ENCODE results near the gene SLAMF9. TPM values are rescaled to one million over a fixed set of nuclear protein-coding genes. Genes with fewer than 3 reads are reported as not detected.

The SLAMF9 gene
- total RNA-seq, 4 donors from 2014 or later = 0.66 to 16.5 (median 3.6) TPM; not detected in 1

DNA sequence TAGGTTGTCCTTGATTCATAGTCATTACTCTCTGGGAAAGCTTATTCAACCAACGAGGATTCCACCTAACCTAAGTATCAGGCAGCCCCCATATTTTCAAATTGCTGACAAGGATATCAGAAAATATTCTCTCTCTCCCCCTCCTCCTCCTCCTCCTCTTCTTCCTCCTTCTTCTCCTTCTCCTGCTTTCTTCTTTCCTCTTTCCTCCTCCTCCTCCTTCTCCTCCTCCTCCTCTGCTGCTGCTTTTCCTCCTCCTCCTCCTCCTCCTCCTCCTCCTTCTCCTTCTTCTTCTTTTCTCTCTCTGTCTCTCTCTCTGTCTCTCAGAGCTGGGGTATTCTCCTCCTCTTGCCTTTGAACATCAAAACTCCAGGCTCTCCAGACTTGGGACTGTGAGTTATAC, 6.1 kb downstream of the SLAMF9 start:
- TF ChIP-seq, protein P1, sequence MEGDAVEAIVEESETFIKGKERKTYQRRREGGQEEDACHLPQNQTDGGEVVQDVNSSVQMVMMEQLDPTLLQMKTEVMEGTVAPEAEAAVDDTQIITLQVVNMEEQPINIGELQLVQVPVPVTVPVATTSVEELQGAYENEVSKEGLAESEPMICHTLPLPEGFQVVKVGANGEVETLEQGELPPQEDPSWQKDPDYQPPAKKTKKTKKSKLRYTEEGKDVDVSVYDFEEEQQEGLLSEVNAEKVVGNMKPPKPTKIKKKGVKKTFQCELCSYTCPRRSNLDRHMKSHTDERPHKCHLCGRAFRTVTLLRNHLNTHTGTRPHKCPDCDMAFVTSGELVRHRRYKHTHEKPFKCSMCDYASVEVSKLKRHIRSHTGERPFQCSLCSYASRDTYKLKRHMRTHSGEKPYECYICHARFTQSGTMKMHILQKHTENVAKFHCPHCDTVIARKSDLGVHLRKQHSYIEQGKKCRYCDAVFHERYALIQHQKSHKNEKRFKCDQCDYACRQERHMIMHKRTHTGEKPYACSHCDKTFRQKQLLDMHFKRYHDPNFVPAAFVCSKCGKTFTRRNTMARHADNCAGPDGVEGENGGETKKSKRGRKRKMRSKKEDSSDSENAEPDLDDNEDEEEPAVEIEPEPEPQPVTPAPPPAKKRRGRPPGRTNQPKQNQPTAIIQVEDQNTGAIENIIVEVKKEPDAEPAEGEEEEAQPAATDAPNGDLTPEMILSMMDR (IDR thresholded peaks at IDR 0.05; ENCODE audit: low read depth) = no peak

DNA sequence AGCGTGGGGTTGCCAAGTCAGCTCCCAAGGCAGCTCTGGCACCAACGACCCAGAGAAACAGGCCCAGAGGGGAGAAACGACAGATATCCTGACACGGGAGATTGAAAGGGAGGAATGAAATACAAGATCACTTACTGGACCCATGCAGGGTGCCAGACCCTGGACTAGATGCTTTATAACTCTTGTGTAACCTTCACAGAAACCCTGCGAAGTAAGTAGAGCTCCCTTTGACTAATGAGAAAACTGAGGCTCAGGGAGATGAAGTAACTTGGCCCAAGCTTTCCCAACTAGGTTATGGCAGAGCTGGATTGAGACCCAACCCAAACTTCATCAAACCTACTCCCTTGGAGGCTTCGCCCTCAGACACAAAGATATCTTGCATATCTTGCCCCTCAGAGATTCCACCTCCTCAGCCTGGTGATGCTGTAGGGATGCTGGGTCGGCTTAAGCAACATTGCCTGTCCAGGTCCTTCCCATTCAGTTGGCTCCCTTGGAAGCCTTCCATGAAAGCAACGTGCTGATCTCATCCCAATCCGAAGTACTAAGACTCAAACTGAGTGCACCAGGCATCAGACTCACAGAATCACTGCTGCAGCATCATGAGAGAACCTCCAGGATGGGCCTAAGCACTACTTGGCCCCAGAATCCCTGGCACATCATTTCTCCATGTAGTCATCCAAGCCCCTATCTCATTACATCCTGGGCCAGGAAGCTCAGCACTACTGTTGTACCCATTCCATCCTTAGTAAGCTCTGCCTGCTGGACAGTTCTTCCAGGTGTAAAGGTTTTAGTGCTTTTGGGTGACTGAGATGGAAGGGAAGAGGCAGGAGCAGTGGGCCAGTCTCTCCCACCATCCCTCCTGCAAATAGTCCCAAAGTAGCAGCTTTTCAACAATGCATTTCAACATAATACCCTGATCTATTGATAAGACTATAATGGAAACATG, 7.5 kb downstream of the SLAMF9 start:
- TF ChIP-seq, protein P1 (IDR thresholded peaks at IDR 0.05; ENCODE audit: low read depth) = no peak

DNA sequence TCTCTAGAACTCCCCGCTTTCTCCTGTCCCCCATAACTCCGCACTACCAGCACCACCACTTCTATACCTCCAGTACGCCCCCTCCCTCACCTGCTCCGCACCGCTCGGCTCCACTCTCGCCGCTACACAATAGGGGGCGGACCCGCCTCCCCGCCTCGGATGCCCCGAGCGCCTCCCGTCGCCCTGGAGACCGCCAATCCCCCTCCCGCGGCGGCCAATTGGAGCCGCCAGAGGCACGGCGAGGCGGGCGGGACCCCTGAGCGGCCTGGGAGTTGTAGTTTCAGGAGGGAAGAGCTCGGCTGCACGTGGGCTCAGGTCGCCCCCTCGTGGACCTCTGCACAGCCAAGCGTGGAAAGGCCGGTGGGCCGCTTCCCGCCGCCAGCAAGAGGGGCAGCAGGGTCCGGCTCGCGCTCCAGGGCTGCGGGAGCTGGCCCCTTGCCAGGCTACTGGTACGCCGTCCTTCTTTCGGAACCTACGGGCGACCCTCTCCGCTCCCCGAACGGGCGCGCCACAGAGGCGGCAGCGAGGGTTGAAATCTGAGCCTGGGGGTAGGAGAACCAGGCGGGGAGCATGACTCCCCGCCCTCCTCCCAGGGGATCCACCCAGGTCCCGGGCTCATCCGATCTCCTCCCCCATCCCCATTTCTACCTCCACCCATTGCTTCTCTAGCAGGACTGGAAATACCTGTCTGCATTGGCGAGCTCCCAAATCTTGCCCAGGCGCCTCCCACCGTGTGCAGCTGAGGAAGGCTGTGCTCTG, 8.4 kb downstream of the SLAMF9 start, which contains the start of gene IGSF9:
IGSF9 (minus strand) TSS at position 131 of the 759 bp plus-strand sequence. CDS start 2,159 bp downstream, outside the sequence.
- TF ChIP-seq, protein P1 (IDR thresholded peaks at IDR 0.05; ENCODE audit: low read depth) = no peak

DNA sequence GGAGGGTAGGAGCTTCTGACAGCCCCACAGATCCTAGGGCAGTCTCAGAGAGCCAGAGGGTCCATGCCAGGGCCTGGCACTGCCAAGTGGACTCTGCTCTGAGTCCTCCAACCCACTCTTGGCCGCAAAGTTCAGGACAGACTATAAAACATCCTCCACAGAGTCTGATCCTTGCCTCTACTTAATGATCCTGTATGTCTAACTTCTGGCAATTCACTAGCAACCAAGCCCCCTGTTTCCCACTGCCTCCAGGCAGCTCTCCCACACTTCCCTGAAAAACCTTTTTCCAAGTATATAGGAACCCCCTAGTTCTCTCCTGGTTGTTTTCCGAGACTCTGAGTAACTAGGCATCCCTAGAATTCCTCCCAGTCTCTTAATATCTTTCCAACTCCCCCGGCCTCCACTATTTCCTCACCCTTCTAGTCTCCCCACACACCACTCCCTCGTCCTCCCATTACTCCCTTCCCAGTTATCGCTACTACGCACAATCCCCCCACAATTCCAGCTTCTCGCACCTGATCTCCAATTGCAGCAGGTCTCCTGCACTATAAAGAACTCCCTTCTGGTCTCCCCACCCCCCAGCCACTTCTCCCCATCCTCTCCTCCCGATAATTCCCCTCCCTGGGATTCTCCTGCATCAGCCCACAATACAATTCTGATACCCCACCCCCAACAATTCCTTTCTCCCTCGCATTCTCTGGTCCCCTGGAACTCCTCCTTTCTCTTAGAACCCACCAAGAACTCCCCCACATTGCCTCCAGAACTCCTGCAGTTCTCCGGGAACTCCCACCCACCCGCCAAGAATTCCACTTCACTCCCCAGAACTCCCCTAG, 9.2 kb downstream of the SLAMF9 start:
- TF ChIP-seq, protein P1 (IDR thresholded peaks at IDR 0.05; ENCODE audit: low read depth) = no peak

DNA sequence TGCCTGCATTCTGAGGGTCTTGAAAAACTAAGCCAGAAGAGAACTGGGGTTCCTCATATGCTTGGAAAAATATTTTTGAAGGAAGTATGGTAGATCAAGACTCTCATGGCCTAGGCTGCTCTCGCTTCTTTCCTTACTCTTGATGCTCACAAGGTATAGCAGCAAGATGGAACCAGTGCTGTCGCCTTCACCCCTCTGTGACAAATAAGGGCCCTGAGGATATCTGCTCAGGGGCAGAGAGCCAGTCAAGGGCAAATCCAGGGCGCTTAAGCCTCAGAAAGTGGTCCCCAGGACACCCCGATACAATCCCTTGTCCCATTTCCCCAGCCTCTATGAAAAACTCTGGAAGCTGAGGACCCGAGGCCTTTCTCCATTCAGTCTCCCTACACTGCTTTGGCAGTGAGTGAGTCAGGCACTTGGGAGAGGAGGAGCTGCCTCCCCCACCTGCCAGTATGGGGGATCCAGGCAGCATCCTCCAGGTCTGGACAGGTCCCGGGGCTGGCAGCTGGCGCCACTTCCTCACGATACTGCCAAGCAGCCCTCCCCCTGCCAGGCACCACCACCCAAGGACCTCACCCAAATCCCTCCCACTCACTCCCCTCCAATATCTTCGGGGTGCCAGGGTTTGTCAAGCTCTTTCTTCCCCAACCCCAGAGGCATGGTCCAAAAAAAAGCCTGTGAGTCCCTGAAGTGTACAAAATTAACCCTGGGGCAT, 10.0 kb downstream of the SLAMF9 start:
- TF ChIP-seq, protein P1 (IDR thresholded peaks at IDR 0.05; ENCODE audit: low read depth) = no peak

DNA sequence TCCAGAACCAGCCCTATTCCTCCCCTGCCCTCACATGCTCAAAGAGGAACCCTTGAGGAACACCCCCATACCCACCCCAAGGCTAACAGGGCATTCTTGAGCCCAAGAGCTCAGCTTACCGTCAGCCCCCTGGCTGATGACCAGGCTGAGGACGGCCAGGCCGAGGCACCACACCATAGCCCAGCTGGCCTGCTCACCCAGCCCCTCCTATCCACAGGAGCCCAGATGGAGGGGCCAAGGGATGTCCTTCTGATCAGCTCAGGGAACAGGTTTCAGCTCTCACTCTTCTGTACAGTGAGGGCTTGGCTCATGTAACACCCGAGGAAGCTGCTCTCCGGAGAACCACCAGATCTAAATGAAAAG, 10.8 kb downstream of the SLAMF9 start:
- TF ChIP-seq, protein P1 (IDR thresholded peaks at IDR 0.05; ENCODE audit: low read depth) = no peak
